Right atrium auricular region (tissue), 2 donors: ENCODE data around the gene RGMA. TPM values are rescaled to one million over a fixed set of nuclear protein-coding genes. Genes with fewer than 3 reads are reported as not detected.
"Not testable (repeated sequence)": the region's sequence is repeated elsewhere in the genome, so short reads cannot be mapped to it uniquely, and the experiment has no call there.

Experiments
- DNase-seq: peaks from one replicate; pipeline ENCODE4 v3.0.0-alpha.2; 2019; ENCODE audit warnings: low spot score
- H3K27ac ChIP-seq, 2 donors: fragments of 200-600 bp; sonication (generic); 1 replicate in 1 of 2; 2 replicates in 1 of 2; pipeline ENCODE4 v1.5.1; 2016 to 2019
- H3K27me3 ChIP-seq, 2 donors: fragments of 200-600 bp; sonication (generic); one replicate each; pipeline versions ENCODE4 v1.5.1 to v1.6.0; 2017 to 2019
- H3K36me3 ChIP-seq: fragments of 200-600 bp; sonication (generic); one replicate; pipeline ENCODE4 v1.5.1; 2016
- H3K4me1 ChIP-seq, 2 donors: fragments of 200-600 bp; sonication (generic); one replicate each; pipeline versions ENCODE4 v1.5.1 to v1.6.0; 2017 to 2019
- H3K4me3 ChIP-seq, 2 donors: fragments of 200-600 bp; sonication (generic); 1 replicate in 1 of 2; 2 replicates in 1 of 2; pipeline ENCODE4 v1.5.1; 2017 to 2019; ENCODE audit warnings: mild to moderate bottlenecking in 1 of 2, moderate library complexity in 1 of 2
- H3K9me3 ChIP-seq, 2 donors: fragments of 200-600 bp; sonication (generic); one replicate each; pipeline ENCODE4 v1.5.1; 2019
- total RNA-seq, 2 donors: library from RNA; depleted of rRNA; stranded (reverse); fragments of >200 nt; gene quantifications; one replicate each; pipeline ENCODE4 v1.1.0, GENCODE V29; 2016
- TF ChIP-seq, protein P1 (sequence below), 2 donors: fragments of 200-600 bp; sonication (generic); IDR thresholded peaks; one replicate each; pipeline ENCODE4 v1.5.1; 2019; ENCODE audit warnings: antibody characterized with exemption in 2 of 2

The RGMA gene
- total RNA-seq, 2 donors from 2014 or later: 7.2 to 9.9 TPM

DNA sequence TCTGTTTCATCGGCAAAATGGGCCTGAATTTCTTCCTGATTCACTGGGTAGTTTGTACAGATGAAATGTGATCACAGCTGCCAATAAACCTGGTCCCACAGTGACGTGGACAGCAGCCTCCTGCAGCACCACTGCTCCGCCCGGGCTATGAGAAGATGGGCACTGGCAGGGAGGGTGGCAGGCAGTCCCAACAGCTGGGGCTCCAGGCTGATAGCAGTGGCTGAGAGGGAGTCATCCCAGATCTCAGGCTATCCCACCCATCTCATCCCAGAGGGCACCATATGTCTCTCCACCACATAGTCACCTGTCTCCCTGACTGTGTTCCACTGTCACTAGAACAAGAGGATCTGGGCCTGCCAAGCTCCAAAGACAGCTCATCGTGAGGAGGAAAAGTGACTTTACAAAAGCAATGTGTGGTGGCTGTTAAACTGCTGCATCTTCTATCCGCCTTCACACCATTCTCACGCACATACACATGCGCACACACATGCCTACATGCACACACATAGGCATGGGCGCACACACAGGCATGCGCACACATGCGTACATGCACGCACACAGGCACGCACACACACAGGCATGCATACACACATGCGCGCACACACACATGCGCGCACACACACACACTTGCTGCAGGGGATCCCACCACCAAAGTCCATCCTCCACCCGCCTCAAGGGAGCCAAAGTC lies 46.2 kb downstream of the RGMA start:
- no peaks in the 10 kb centered on the region for H3K27me3 ChIP-seq
- H3K9me3 ChIP-seq: peaks cover 0 to 9% of the 10 kb centered on the region in 2 donors
- no peaks in the 10 kb centered on the region for H3K4me1 ChIP-seq
- no peak overlapping the region for H3K4me3 ChIP-seq
- no peak for DNase-seq
- no peak overlapping the region for H3K27ac ChIP-seq
- peaks cover 20% of the 10 kb centered on the region for H3K36me3 ChIP-seq
- TF ChIP-seq, protein P1, sequence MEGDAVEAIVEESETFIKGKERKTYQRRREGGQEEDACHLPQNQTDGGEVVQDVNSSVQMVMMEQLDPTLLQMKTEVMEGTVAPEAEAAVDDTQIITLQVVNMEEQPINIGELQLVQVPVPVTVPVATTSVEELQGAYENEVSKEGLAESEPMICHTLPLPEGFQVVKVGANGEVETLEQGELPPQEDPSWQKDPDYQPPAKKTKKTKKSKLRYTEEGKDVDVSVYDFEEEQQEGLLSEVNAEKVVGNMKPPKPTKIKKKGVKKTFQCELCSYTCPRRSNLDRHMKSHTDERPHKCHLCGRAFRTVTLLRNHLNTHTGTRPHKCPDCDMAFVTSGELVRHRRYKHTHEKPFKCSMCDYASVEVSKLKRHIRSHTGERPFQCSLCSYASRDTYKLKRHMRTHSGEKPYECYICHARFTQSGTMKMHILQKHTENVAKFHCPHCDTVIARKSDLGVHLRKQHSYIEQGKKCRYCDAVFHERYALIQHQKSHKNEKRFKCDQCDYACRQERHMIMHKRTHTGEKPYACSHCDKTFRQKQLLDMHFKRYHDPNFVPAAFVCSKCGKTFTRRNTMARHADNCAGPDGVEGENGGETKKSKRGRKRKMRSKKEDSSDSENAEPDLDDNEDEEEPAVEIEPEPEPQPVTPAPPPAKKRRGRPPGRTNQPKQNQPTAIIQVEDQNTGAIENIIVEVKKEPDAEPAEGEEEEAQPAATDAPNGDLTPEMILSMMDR (IDR thresholded peaks at IDR 0.05): no peak

DNA sequence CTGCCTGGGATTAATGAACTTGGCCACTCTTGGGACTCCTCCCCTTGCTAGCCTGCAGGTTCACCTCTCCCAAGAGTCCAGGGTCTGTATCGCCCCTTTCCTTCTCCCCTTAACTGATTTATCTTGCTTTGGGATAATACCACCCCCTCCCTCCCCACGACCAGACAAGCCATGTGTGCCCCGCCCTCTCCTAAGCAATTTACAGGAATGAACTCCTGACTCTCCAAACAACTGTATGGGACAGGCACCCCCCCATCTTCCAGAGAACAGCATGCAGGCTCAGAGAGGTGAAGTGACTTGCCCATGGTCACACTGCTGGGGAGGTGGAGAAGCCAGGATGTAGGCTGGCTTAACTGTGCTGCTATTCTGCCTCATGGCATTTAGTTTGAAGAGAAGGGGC lies 46.8 kb downstream of the RGMA start:
- Histone ChIP-seq H3K36me3 (peaks cover 17% of the 10 kb centered on the region), H3K4me1 (peaks cover 0 to 3% of the 10 kb centered on the region in 2 donors), H3K4me3 (no peak overlapping the region), H3K9me3 (peaks cover 0 to 9% of the 10 kb centered on the region in 2 donors), H3K27ac (no peak overlapping the region), H3K27me3 (no peaks in the 10 kb centered on the region)
- TF ChIP-seq, protein P1 (IDR thresholded peaks at IDR 0.05): no peak
- no peak for DNase-seq

DNA sequence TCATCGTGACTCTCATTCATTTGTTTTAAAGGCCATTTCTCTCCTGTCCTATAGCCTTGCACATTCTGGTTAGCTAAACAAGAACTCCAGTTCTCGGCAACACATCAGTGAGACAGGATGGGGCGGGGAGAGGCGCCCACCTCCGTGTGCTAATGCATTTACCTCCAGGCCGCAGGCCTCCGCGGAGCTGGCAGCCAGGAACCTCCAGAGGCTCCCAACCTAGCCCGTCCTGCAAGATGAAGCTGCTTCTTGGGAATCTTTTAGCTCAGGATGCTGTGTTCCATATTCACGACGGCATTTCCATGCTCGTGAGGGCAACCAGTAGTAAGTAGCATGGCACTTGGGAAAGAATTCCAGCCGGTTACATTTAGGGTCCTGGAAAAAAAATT lies 47.9 kb downstream of the RGMA start:
- TF ChIP-seq, protein P1 (IDR thresholded peaks at IDR 0.05): no peak
- peaks cover 0 to 4% of the 10 kb centered on the region in 2 donors for H3K9me3 ChIP-seq
- DNase-seq: no peak

DNA sequence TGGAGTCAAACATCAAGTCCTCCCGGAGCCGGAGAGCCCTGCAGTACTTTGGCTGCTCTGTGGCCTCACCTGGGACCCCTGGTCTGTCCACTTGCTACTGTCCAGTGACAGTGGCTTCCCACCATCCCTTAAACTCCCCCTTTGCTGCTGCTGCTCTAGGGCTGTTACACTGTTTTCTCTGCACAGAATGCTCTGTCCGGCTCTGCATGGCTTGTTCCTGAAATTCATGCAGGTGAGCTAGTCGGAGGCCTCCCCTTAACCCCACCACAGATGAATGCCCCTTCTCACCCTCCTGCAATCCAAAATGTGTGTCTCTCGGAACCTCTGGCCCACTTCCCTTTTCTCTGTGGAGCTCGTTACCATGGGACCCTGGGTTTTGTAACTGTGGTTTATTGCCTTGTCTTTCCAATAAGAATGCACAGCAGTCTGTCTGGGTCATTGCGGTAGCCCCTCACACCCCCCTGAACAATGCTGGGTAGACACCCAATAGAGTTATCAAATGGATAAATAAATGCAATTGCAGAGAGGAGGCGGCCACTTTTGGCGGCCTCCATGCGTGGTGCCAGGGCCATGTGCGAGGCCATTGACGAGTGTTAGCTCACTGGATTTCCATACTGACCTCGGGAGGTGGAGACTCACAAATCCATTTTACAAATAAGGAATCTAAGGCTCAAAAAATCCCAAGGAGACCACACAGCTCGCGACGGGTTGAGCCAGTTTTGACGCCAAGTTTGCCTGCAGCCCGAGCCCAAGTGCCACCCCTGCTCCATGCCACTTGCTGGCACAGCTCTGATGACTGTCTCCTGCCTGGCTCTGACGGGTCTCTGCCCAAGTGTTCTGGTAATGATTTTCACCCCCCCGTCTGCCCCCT lies 48.5 kb downstream of the RGMA start:
- Histone ChIP-seq H3K4me3 (no peak overlapping the region), H3K4me1 (peaks cover 0 to 6% of the 10 kb centered on the region in 2 donors), H3K9me3 (no peaks in the 10 kb centered on the region), H3K27me3 (no peaks in the 10 kb centered on the region), H3K36me3 (peaks cover 3% of the 10 kb centered on the region), H3K27ac (no peak overlapping the region)
- TF ChIP-seq, protein P1 (IDR thresholded peaks at IDR 0.05): no peak
- DNase-seq: no peak

More for the DNA sequence above, 47.9 kb downstream of the RGMA start:
- Histone ChIP-seq H3K27ac (no peak overlapping the region), H3K36me3 (peaks cover 7% of the 10 kb centered on the region), H3K4me3 (no peak overlapping the region), H3K27me3 (no peaks in the 10 kb centered on the region), H3K4me1 (peaks cover 0 to 6% of the 10 kb centered on the region in 2 donors)

DNA sequence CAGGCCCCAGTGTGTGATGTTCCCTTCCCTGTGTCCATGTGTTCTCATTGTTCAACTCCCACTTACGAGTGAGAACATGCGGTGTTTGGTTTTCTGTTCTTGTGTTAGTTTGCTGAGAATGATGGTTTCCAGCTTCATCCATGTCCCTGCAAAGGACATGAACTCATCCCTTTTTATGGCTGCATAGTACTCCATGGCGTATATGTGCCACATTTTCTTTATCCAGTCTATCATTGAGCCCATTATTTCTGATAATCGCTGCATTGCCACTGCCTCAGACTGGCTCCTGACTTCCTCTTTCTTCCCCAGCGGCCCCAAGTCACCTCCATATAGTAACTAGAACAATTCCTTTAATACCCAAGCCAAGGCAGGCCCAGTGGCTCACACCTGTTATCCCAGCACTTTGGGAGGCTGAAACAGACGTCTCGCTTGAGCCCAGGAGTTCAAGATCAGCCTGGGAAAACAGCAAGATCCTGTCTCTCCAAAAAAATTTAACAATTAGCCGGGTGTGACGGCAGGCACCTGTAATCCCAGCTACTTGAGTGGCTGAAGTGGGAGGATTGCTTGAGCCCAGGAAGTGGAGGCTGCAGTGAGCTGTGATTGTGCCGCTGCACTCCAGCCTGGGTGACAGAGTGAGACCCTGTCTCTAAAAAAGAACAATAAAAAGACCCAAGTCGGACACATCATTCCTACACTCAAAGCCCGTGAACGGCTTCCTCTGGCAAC lies 49.3 kb downstream of the RGMA start:
- H3K27me3 ChIP-seq, H3K4me3 ChIP-seq, H3K9me3 ChIP-seq, H3K36me3 ChIP-seq, DNase-seq, H3K4me1 ChIP-seq, H3K27ac ChIP-seq: not testable (repeated sequence)
